K562 (cell line): ENCODE results near the gene POU2AF2. TPM values are rescaled to one million over a fixed set of nuclear protein-coding genes. Genes with fewer than 3 reads are reported as not detected.

Experiments
- ATAC-seq: fragments of 200-7000 bp; cut with Tn5 transposase; 3 replicates; pipeline ENCODE4 v1.9.1; 2020; ENCODE audit warnings: moderate library complexity
- BruUV-seq: library from RNA; stranded (reverse); fragments of 400-500 nt; replicated peaks from 2 replicates; lab custom pipeline; 2021; lab: Mats Ljungman, UMichigan
- CTCF ChIA-PET: fragments of 300-600 bp; formaldehyde crosslinking; extraction: SDS; loops from one replicate; lab custom pipeline; 2021; ENCODE audit warnings: low intra/inter-chr PET ratio; lab: Yijun Ruan, JAX
- POLR2A ChIA-PET: fragments of 300-600, 350-650 bp; sonication (Branson Sonifier 250); formaldehyde crosslinking; extraction: SDS; loops from one replicate; lab custom pipeline; 2021; ENCODE audit warnings: antibody characterized with exemption, inconsistent platforms; lab: Yijun Ruan, JAX
- DNase-seq, 4 experiments: peaks; one replicate each; pipeline versions ENCODE4 v3.0.0 to v3.0.0-alpha.2; 2011 to 2018; ENCODE audit warnings: low spot score in 3 of 4, mixed read lengths in 3 of 4; ENCODE audit errors: extremely low read depth in 1 of 4
- FAIRE-seq: peaks from 2 replicates; lab custom pipeline; 2011; peaks lifted over from hg19 to GRCh38; lab: Jason Lieb, UNC
- H2AFZ ChIP-seq: 2 replicates; pipeline ENCODE4 v1.6.0; 2011; ENCODE audit warnings: low read depth, low read length, control low read depth, inconsistent platforms
- H3K27ac ChIP-seq: fragments of 200-600 bp; 3 replicates; pipeline ENCODE4 v1.8.0; 2011; ENCODE audit warnings: low read depth, mild to moderate bottlenecking, control low read depth, inconsistent platforms, low read length, moderate library complexity, mixed read lengths; ENCODE audit errors: extremely low read depth
- H3K27me3 ChIP-seq, 2 experiments: fragments of 300-600 bp in 1 of 2; 2 replicates in 1 of 2; 3 replicates in 1 of 2; pipeline versions ENCODE4 v1.6.0 to v1.8.0; 2011; ENCODE audit warnings: inconsistent platforms in 2 of 2, low read length in 2 of 2, mild to moderate bottlenecking in 1 of 2, mixed read lengths in 1 of 2, moderate library complexity in 1 of 2; ENCODE audit not compliant: control insufficient read depth in 2 of 2, insufficient read depth in 2 of 2
- H3K36me3 ChIP-seq: fragments of 300-600 bp; 3 replicates; pipeline ENCODE4 v1.8.0; 2011; ENCODE audit warnings: mild to moderate bottlenecking, low read length, inconsistent platforms; ENCODE audit not compliant: control insufficient read depth, insufficient read depth
- H3K4me1 ChIP-seq, 2 experiments: fragments of 200-600 bp in 1 of 2; replicated peaks in 1 of 2; 2 replicates in 1 of 2; 3 replicates in 1 of 2; pipeline versions ENCODE4 v1.5.1 to v1.8.0; 2011; ENCODE audit warnings: inconsistent platforms in 2 of 2, low read length in 2 of 2, mild to moderate bottlenecking in 1 of 2, mixed read lengths in 1 of 2, moderate library complexity in 1 of 2; ENCODE audit not compliant: control insufficient read depth in 2 of 2, insufficient read depth in 2 of 2
- H3K4me2 ChIP-seq: 2 replicates; pipeline ENCODE4 v1.6.1; 2011; ENCODE audit warnings: low read length, control low read depth, inconsistent platforms, mixed read lengths; ENCODE audit not compliant: insufficient read depth
- H3K4me3 ChIP-seq: fragments of 200-600 bp; sonication (generic), shearing (Covaris generic); 2 replicates; pipeline ENCODE4 v1.5.1; 2016; ENCODE audit warnings: control low read depth, inconsistent platforms
- H3K79me2 ChIP-seq: fragments of 200-600 bp; 3 replicates; pipeline ENCODE4 v1.8.0; 2011; ENCODE audit warnings: low read length, inconsistent platforms; ENCODE audit not compliant: control insufficient read depth, insufficient read depth
- H3K9ac ChIP-seq, 2 experiments: 2 replicates each; pipeline versions ENCODE4 v1.6.0 to v1.6.1; 2011; ENCODE audit warnings: low read depth in 2 of 2, low read length in 2 of 2, control low read depth in 1 of 2, inconsistent platforms in 1 of 2, mild to moderate bottlenecking in 1 of 2, mixed read lengths in 1 of 2; ENCODE audit not compliant: insufficient read depth in 1 of 2
- H3K9me1 ChIP-seq: one replicate; pipeline ENCODE4 v1.6.0; 2011; ENCODE audit warnings: inconsistent platforms, mild to moderate bottlenecking, low read length, moderate library complexity; ENCODE audit not compliant: control insufficient read depth, insufficient read depth
- H3K9me3 ChIP-seq: replicated peaks from 2 replicates; pipeline ENCODE4 v1.5.1; 2011; ENCODE audit warnings: low read depth, low read length, inconsistent platforms; ENCODE audit not compliant: control insufficient read depth, insufficient read depth
- H4K20me1 ChIP-seq: replicated peaks from 2 replicates; pipeline ENCODE4 v1.6.1; 2011; ENCODE audit warnings: low read length, inconsistent platforms, mixed read lengths; ENCODE audit not compliant: control insufficient read depth, insufficient read depth
- AFF1 ChIP-seq, 2 experiments: fragments of 450-650 bp; IDR thresholded peaks; 2 replicates each; pipeline ENCODE4 v1.6.1; 2018; ENCODE audit warnings: mild to moderate bottlenecking in 2 of 2, low read depth in 1 of 2; ENCODE audit not compliant: partially characterized antibody in 2 of 2
- CBX5 ChIP-seq: IDR thresholded peaks from 2 replicates; pipeline ENCODE4 v1.6.1; 2014; ENCODE audit warnings: low read depth, borderline replicate concordance
- EHMT2 ChIP-seq: fragments of 450-650 bp; IDR thresholded peaks from 2 replicates; pipeline ENCODE4 v1.6.1; 2018; ENCODE audit warnings: antibody characterized with exemption
- ETV6 ChIP-seq, 3 experiments: fragments of 150-350 bp in 1 of 3; sonication (generic) in 1 of 3; formaldehyde crosslinking in 1 of 3; IDR thresholded peaks; 2 replicates each; pipeline versions ENCODE4 v1.6.1 to v1.8.0; 2014 to 2022; ENCODE audit warnings: borderline replicate concordance in 2 of 3, low read depth in 2 of 3, antibody characterized with exemption in 1 of 3, low read length in 1 of 3, mild to moderate bottlenecking in 1 of 3, missing genetic modification reagents in 1 of 3
- FOXP1 ChIP-seq: sonication (generic); formaldehyde crosslinking; IDR thresholded peaks from 2 replicates; pipeline ENCODE4 v1.8.0; 2022; ENCODE audit warnings: mild to moderate bottlenecking, missing genetic modification reagents
- MYNN ChIP-seq, 2 experiments: sonication (generic); formaldehyde crosslinking in 1 of 2; IDR thresholded peaks; 2 replicates each; pipeline versions ENCODE4 v1.5.0 to v1.6.1; 2016 to 2020; ENCODE audit warnings: antibody characterized with exemption in 1 of 2, missing genetic modification reagents in 1 of 2
- PHF8 ChIP-seq: fragments of 200-600 bp; sonication (generic); IDR thresholded peaks from 2 replicates; pipeline ENCODE4 v1.6.1; 2012; ENCODE audit warnings: mixed run types, mild to moderate bottlenecking, inconsistent platforms, low read length, moderate library complexity, borderline replicate concordance
- POLR2AphosphoS5 ChIP-seq: IDR thresholded peaks from 2 replicates; pipeline ENCODE4 v1.6.1; 2011; ENCODE audit warnings: mild to moderate bottlenecking, low read depth, low read length, moderate library complexity; ENCODE audit not compliant: control insufficient read depth, insufficient read depth
- RB1 ChIP-seq: fragments of 450-650 bp; IDR thresholded peaks from 2 replicates; pipeline ENCODE4 v1.6.1; 2017; ENCODE audit warnings: low read depth, mild to moderate bottlenecking
- RNF2 ChIP-seq: sonication (generic); IDR thresholded peaks from 2 replicates; pipeline ENCODE4 v1.6.1; 2016
- SLC30A9 ChIP-seq: fragments of 250-450 bp; sonication (Bioruptor Pico); IDR thresholded peaks from 2 replicates; pipeline ENCODE4 v1.8.0; 2022; ENCODE audit warnings: mild to moderate bottlenecking, moderate library complexity
- TEAD2 ChIP-seq: fragments of 450-650 bp; IDR thresholded peaks from 2 replicates; pipeline ENCODE4 v1.6.1; 2016; ENCODE audit warnings: missing genetic modification characterization, control low read depth, missing compliant biosample characterization
- ZC3H11A ChIP-seq: IDR thresholded peaks from 2 replicates; pipeline ENCODE4 v1.6.1; 2012; ENCODE audit warnings: low read depth, low read length, improper control_type of control experiment
- ZNF121 ChIP-seq: sonication (generic); formaldehyde crosslinking; conservative IDR thresholded peaks from 2 replicates; pipeline ENCODE4 v1.8.0; 2022; ENCODE audit warnings: missing genetic modification reagents
- ZNF584 ChIP-seq: fragments of 200-800 bp; sonication (Bioruptor generic); IDR thresholded peaks from 2 replicates; pipeline ENCODE4 v1.6.1; 2016; ENCODE audit warnings: low read depth, mild to moderate bottlenecking, missing genetic modification characterization, missing compliant biosample characterization
- ZNF766 ChIP-seq: fragments of 200-800 bp; sonication (Bioruptor generic); conservative IDR thresholded peaks from 2 replicates; pipeline ENCODE4 v1.6.1; 2016; ENCODE audit warnings: missing genetic modification characterization, missing compliant biosample characterization
- WGBS: fragments of 100-300 bp; shearing (Covaris generic); methylation state at CpG from one replicate; pipeline ENCODE4 v1.1.6; 2016; ENCODE audit warnings: low coverage, mixed read lengths; ENCODE audit not compliant: insufficient coverage; ENCODE audit errors: missing lambda C conversion rate; 5-methylcytosine and 5-hydroxymethylcytosine counted together
- in situ Hi-C: fragments of 300-500 bp; cut with MboI; formaldehyde crosslinking; loops from 4 replicates; pipeline ENCODE4 v1.15.0; 2018; ENCODE audit warnings: inconsistent platforms, mixed read lengths
- intact Hi-C: fragments of 100-400 bp; cut with micrococcal nuclease; formaldehyde crosslinking; loops from 2 replicates; pipeline ENCODE4 v1.14.2; 2022
- polyA plus RNA-seq, 8 experiments: library from polyadenylated mRNA; depleted of rRNA in 4 of 8; stranded (reverse) in 5 of 8; unstranded in 3 of 8; fragments of >200 nt; fragmentation: Nextera tagmentation in 2 of 8; fragmentation: Illumina TruSeq in 1 of 8; extraction: Ambion mirVana in 2 of 8; extraction: Trizol in 1 of 8; gene quantifications; 2 replicates each; pipeline versions ENCODE4 v1.2.1 to v1.2.3, GENCODE V29; 2011 to 2014; ENCODE audit warnings: inconsistent platforms in 1 of 8, missing spikeins in 1 of 8
- total RNA-seq, 7 experiments: library from RNA; depleted of rRNA in 6 of 7; stranded (reverse); fragments of >200 nt in 6 of 7; fragmentation: Illumina TruSeq in 2 of 7; extraction: Trizol in 2 of 7; gene quantifications; 2 replicates each; pipeline versions ENCODE4 v1.2.1 to v1.2.3, GENCODE V29; 2011 to 2021; ENCODE audit warnings: low replicate concordance in 1 of 7
- TF ChIP-seq, protein P1 (sequence below): fragments of 250-450 bp; sonication (Bioruptor Pico); IDR thresholded peaks from 2 replicates; pipeline ENCODE4 v1.4.0; 2020; ENCODE audit warnings: borderline replicate concordance

The POU2AF2 gene
- total and polyA plus RNA-seq, 9 of the 15 experiments (the other 6 are each of a cell fraction or from before 2014, with no cell fraction given), result not detected

GRCh38 chr11:111220721-111221120, 24.8 kb upstream of the POU2AF2 start (continued):
- TF ChIP-seq ETV6 (IDR thresholded peaks at IDR 0.05; ENCODE audit: borderline replicate concordance in 1 of 2, low read depth in 2 of 2, low read length in 1 of 2) (no peak), ETV6 (CRISPR knock-in tag; IDR thresholded peaks at IDR 0.05; ENCODE audit: borderline replicate concordance) (no peak), EHMT2 (no peak), ZNF121 (no peak)

DNA sequence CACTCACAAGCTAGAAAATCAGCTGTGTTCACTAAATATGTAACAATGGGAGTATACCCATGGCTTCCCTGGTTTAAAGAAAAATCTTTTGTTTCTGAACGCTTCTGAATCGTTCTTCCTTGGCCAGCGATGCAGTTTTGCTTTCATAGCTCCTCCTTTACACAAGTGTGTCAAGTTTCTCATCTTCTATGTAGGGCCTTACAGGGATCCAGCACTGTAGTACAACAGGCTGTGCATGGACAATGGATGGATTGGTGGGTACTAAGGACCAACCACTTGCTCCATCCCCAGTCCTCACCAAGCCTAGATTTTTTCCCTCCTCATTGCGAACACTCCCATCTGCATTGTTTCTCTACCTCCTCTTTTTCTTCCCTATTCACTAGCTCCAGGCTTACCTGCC, 24.3 kb upstream of the POU2AF2 start:
- CTCF ChIA-PET, result no interaction called here
- H3K4me3 ChIP-seq, result no peak overlapping the region
- no TSS peak for BruUV-seq
- ATAC-seq (no peak), DNase-seq (no peak), FAIRE-seq (no peak)
- WGBS, result 0% methylated on average over 4 of the region's 4 CpGs
- no peaks in the 10 kb centered on the region for H3K9me3 ChIP-seq
- in situ Hi-C loops (no loop called here), intact Hi-C loops (no loop called here)
- H3K79me2 ChIP-seq, result no peaks in the 10 kb centered on the region
- no peak overlapping the region for H2AFZ ChIP-seq
- H3K4me2 ChIP-seq, result no peak overlapping the region
- H3K9ac ChIP-seq, result no peak overlapping the region
- H4K20me1 ChIP-seq, result no peaks in the 10 kb centered on the region
- no peak overlapping the region for H3K27ac ChIP-seq
- no peaks in the 10 kb centered on the region for H3K4me1 ChIP-seq
- POLR2A ChIA-PET, result interaction anchor here (0.7 kb wide), 1 partner anchor 8 kb away, joined by 3 read pairs; no protein-coding TSS in a partner anchor
- TF ChIP-seq RNF2 (no peak), TEAD2 (tag) (no peak), RB1 (no peak), CBX5 (no peak), SLC30A9 (no peak), ZNF766 (CRISPR knock-in tag) (no peak), ZC3H11A (no peak), PHF8 (no peak), POLR2AphosphoS5 (no peak), MYNN (IDR thresholded peaks at IDR 0.05) (no peak), MYNN (CRISPR knock-in tag; IDR thresholded peaks at IDR 0.05) (no peak), ZNF584 (CRISPR knock-in tag) (no peak), AFF1 (IDR thresholded peaks at IDR 0.05; ENCODE audit: low read depth in 1 of 2, partially characterized antibody in 2 of 2) (no peak), FOXP1 (CRISPR knock-in tag) (no peak)
- TF ChIP-seq, protein P1, sequence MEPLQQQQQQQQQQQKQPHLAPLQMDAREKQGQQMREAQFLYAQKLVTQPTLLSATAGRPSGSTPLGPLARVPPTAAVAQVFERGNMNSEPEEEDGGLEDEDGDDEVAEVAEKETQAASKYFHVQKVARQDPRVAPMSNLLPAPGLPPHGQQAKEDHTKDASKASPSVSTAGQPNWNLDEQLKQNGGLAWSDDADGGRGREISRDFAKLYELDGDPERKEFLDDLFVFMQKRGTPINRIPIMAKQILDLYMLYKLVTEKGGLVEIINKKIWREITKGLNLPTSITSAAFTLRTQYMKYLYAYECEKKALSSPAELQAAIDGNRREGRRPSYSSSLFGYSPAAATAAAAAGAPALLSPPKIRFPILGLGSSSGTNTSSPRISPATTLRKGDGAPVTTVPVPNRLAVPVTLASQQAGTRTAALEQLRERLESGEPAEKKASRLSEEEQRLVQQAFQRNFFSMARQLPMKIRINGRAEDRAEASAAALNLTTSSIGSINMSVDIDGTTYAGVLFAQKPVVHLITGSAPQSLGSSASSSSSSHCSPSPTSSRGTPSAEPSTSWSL (CRISPR knock-in tag), result no peak
- H3K27me3 ChIP-seq, result no peaks in the 10 kb centered on the region
- no peaks in the 10 kb centered on the region for H3K36me3 ChIP-seq
- H3K9me1 ChIP-seq, result no peaks in the 10 kb centered on the region
